Hindlimb muscle (tissue), 1 donor: Measurements from ENCODE around the gene ANOS1. TPM values are rescaled to one million over a fixed set of nuclear protein-coding genes. Genes with fewer than 3 reads are reported as not detected.
"Not testable (repeated sequence)": the region's sequence is repeated elsewhere in the genome, so short reads cannot be mapped to it uniquely, and the experiment has no call there.

Source experiments
- DNase-seq: peaks from one replicate; pipeline ENCODE4 v3.0.0-alpha.2; 2013
- polyA plus RNA-seq: library from polyadenylated mRNA; unstranded; fragments of 120-200 nt; gene quantifications from one replicate; pipeline ENCODE4 v1.2.1, GENCODE V29; 2013; ENCODE audit not compliant: insufficient read length

Gene ANOS1
- polyA plus RNA-seq, 1 donor, result 16.8 TPM

GRCh38 chrX:8607326-8607725 is 124.6 kb downstream of the ANOS1 start:
- DNase-seq, result no peak

- DNase-seq, result peak; percentile 31
Observed at GRCh38 chrX:8604131-8604530, 127.8 kb downstream of the ANOS1 start.

GRCh38 chrX:8591501-8591900 is 140.4 kb downstream of the ANOS1 start:
- no peak for DNase-seq

GRCh38 chrX:8586953-8587352 is 145.0 kb downstream of the ANOS1 start:
- DNase-seq, result no peak

- DNase-seq, result no peak
Observed at GRCh38 chrX:8579602-8580001, 152.3 kb downstream of the ANOS1 start.

GRCh38 chrX:8576821-8577220 is 155.1 kb downstream of the ANOS1 start:
- DNase-seq, result no peak

- no peak for DNase-seq
Observed at GRCh38 chrX:8565729-8566128, 166.2 kb downstream of the ANOS1 start.

GRCh38 chrX:8548446-8548845 is 183.5 kb downstream of the ANOS1 start:
- DNase-seq, result no peak

- no peak for DNase-seq
Observed at GRCh38 chrX:8546715-8547114, 185.2 kb downstream of the ANOS1 start.

- no peak for DNase-seq
Observed at GRCh38 chrX:8520791-8521190, 211.1 kb downstream of the ANOS1 start.

- no peak for DNase-seq
Observed at GRCh38 chrX:8520178-8520577, 211.8 kb downstream of the ANOS1 start.

- no peak for DNase-seq
Observed at GRCh38 chrX:8504451-8504850, 227.5 kb downstream of the ANOS1 start.

- DNase-seq, result not testable (repeated sequence)
Observed at GRCh38 chrX:8502101-8502500, 229.8 kb downstream of the ANOS1 start.

- no peak for DNase-seq
Observed at GRCh38 chrX:8500203-8500602, 231.7 kb downstream of the ANOS1 start.

- not testable (repeated sequence) for DNase-seq
Observed at GRCh38 chrX:8495036-8495435, 236.9 kb downstream of the ANOS1 start.

- DNase-seq, result no peak
Observed at GRCh38 chrX:8484360-8484949, 247.5 kb downstream of the ANOS1 start.

Other genes starting within 250 kb of the ANOS1 start
- not detected for gene FAM9A, start 69.2 kb upstream of the ANOS1 start, polyA plus RNA-seq